Hematopoietic multipotent progenitor cell treated with erythropoietin and hydrocortisone succinate and interleukin-3 and kit ligand, for 6 days (in vitro differentiated cells): ENCODE data around the gene DNAJC5.
"Not testable (repeated sequence)": the region's sequence is repeated elsewhere in the genome, so short reads cannot be mapped to it uniquely, and the experiment has no call there.

Source experiments
- DNase-seq: peaks from one replicate; pipeline ENCODE4 v3.0.0-alpha.2; 2015

DNAJC5 gene

DNA sequence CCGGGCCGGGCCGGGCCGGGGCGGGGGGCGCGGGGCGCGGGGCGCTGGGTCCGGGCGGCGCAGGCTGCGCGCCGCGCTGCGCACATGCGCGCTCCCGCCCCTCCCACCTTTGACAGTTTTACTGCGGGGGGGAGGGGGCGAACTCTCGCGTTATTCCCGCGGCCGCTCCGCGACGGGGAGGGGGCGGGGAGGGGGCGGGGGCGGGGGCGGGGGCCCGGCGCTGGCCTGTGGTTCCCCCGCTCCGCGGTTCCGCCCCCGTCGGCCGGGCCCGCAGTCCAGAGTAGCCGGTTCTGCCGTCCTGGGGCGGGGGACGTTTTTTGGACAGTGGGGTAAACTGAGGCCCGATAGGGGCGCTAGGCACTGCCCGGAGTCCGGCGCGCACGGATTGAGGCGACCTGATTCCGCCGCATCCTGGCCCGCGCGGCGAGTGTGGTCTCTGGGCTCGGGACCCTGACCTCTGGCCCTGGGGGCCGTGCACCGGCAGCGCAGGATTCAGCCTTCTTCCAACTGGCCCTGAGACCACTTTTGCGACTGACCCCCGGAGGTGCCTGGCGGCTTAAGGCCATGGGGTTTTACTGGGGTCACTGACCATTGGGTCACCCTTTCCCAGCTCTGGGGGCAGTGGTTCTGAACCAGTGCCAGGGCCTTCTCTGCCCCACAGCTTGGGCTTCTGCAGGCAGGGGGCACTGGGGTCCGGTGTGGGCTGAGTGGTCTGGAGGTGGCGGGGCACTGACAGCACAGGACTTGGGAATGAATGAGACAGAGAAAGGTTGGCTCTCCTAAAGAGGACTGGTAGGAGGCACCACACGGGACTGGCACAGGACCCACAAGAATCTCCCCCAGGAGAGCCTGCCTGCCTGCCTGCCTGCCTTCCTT is 75.2 kb downstream of the DNAJC5 start, which contains the start of gene ZNF512B:
Gene ZNF512B, minus strand, starts transcription at position 93 of the 876 bp plus-strand sequence. CDS start 1,980 bp downstream, outside the sequence.
- DNase-seq: peak; percentile 81

DNA sequence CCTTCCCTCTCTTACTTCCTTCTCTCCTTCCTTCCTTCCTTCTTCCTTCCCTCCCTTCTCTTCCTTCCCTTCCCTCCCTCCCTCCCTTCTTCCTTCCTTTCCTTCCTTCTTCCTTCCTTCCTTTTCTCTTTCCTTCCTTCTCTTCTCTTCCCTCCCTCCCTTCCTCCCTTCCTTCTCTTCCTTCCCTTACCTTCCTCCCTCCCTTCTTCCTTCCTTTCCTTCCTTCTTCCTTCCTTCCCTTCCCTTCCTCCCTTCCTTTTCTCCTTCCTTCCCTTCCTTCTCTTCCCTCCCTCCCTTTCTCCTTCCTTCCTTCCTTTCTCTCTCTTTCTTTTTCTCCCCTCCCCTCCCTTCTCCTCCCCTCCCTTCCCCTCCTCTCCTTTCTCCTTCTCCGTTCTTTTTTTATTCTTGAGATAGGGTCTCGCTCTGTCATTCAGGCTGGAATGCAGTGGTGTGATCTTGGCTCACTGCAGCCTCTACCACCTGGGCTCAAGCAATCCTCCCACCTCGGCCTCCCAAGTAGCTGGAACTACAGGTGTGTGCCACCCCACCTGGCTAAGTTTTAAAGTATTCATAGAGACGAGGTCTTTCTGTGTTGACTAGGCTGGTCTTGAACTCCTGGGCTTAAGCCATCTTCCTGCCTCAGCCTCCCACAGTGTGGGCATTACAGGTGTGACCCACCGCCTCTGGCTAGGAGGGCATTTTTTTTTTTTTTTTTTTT is 75.9 kb downstream of the DNAJC5 start:
- no peak for DNase-seq

DNA sequence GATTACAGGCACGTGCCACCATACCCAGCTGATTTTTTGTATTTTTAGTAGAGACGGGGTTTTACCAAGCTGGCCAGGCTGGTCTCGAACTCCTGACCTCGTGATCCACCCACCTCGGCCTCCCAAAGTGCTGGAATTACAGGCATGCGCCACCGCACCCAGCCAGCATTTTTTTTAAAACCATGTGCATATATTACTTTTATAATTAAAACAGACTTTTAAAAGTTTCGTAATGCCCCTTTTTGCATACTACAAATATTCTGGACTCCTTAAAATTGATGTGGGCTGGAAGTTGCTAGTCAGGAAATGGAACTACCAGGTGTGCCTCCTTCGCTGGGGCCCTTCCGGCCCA is 77.0 kb downstream of the DNAJC5 start:
- DNase-seq: not testable (repeated sequence)

DNA sequence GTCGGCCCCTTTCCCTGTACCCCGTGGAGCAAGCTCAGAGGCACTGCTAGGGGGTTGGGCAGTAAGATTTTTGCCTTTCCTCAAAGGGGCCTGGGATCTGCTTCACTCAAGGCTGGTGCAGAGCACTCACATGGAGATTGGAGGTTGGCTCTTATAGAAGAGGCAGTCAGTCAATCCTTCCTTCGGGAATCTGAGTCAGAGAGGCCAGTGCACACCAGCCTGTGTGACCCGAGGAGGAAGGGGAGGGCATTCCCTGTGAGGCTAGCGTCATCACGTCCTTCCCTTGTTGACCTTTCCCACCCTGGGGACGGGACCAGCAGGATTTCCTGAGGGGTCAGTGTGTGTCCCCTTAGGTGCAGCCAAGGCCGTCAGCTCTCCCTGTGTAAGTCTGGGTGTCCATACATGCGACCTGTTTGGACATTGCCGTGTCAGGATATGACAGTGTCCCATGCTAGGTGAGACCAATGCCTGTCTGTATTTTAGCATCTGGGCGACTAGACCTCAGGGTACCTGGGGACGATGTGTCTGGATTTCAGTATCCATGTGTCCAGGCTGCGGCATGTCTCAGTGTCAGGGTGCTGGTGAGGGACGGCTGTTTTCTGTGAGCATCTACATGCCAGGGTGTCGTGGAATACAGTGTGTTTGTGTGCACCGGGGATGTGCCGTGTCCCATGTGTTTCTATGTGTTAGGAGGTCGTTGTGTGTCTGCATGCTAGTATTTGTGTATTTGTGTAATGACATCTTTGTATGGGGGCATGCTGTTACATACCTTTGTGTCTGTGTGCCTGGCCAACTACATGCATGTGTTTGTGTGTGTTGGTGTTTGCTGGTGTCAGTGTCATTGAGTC is 77.6 kb downstream of the DNAJC5 start:
- DNase-seq: no peak

DNA sequence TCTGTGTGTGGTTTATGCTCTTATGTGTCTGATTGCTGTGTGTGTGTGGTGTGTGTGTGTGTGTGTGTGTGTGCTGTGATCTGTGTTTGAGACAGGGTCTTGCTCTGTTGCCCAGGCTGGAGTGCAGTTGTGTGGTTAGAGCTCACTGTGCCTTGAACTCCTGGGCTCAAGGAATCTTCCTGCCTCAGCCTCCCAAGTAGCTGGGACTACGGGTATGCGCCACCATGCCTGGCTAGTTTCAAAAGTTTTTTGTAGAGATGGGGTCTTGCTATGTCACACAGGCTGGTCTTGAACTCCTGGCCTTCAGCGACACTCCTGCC is 78.2 kb downstream of the DNAJC5 start:
- no peak for DNase-seq

DNA sequence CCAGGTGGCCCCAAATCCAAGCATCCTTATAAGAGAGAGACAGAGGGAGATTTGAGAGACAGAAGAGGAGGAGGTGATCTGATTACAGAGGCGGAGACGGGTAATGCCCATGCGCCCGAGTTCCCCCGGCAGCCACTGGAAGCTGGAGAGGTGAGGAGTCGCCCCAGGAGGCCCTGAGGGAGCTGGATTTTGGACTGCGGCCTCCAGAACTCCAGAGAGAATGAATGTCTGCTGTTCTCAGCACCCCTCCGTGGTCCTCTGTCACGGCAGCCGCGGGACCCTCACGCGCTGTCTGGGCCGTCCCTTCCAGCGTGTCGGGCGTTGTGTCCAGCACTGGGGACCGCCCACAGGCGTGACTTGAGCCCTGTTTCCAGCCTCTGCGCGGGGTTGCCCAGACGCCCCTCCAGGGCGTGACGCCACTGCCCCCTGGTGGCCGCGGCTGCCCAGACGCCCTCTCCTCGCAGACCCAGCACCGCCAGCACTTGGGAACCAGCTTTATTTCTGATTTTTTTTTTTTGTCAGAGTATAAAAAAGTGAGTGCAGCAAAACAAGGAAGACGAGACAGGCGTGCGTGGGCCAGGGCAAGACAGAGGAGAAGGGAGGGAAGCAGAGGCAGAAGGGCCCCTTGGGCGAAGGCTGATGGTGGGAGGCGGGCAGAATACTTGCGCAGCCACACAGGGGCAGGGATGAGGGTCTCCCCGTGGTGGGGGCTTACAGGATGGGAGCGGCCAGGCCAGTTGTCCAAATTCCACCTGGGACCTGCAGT is 78.9 kb downstream of the DNAJC5 start:
- peak; percentile 89 for DNase-seq

DNA sequence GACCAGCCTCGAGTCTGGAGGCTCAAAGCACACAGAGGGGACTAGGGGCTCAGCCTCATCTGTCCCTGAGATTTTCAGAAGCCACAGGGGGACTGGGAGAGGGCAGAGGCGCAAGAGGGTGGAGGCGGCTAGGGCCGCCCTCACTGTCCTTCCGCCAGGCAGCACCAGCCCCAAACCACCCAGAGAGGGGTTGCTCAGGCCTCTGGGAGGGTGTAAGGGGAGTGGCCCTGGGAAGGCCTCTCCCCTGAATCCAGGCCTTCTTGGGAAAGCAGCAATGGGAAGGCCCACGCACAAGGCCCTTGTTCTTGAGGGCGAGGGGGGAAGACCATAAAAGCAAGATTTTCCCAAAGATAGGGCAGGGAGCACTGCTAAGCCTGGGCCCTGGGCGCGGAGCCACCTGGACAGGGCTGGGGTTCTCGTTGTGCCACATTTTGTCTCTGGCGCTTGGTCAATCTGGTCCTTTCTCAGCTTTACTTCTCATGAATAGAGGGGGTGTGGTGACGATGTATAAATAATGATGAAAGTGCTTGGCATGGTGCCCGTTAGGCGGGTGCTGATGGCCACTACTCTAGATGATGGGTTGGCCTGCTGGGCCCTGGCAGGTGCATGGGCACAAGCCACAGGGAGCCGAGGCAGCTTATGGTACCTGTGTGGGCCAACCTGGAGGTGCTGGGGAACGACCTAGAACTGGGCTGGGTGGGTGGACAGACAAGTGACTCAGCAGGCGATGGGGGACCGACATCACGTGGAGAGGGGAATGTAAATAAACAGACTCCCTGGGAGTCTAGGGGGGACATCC is 79.7 kb downstream of the DNAJC5 start:
- DNase-seq: no peak

DNA sequence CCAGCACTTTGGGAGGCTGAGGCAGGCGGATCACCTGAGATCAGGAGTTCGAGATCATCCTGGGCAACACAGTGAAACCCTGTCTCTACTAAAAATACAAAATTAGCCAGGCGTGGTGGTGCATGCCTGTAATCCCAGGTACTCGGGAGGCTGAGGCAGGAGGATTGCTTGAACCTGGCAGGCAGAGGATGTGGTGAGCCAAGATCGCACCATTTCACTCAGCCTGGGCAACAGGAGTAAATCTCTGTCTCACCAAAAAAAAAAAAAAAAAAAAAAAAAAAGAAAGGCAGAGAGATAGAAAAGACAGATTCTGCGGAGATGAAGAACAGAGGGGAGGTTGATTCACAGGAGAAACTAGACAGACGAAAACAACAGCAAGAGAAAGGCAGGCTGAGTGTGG is 81.6 kb downstream of the DNAJC5 start:
- not testable (repeated sequence) for DNase-seq

DNA sequence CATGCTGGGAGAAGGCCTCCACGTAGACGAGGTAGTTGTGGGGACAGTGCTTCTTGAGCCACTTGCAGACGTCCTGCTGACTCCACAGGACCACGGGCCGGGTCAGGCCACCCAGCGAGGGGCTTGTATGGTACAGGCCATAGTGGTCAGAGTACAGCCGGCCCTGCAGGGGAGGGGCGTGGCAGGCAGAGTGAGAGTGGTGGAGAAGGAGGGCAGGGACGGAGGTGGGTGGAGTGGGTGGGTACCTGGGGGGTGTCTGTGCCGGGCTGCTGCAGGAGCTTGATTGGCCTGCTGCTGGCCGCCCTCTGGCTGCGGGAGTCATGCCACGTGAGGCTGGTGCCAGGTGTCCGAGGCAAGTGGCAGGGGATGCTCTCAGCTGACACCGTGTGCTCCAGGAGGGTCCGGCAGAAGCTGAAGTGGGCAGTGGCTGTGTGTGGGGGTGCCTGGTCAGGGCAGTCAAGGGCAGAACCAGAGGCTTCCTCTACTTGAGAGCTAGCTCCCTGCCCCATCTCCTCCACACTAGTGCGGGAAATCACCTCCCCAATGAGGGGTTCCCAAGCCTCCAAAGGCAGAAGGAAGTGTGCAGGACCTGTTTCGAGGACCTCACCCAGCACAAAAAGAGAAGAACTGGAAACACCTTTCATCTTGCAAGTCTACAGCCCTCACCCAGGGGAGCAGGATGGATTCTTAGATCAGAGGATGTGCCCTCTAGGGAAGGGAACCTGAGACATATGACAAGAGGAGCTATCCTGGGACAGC is 82.2 kb downstream of the DNAJC5 start:
- DNase-seq: no peak

DNA sequence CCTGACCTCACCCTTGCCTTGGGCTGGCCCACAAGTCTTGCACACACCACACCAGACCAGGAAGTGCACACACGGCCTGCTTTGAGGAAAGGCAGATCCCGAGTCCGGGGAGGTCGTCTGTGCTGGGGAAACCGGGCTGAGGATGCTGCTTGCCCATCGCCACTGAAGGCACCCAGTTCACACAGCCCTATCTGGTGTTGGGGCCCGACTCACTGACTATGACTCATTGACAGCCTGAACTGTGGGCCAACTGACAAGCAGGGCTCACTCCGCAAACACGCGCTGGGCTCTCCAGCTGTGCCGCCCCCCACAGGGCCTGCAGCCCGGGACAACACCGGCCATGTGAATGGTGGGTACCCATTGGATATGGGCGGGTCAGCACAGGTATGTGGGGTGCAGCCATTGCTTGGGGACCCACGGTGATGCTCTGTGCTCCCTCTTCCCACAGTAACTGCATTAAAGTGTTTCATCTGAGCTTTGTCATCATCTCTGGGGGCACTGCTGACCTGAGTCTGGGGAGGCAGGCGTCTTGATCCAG is 82.9 kb downstream of the DNAJC5 start:
- DNase-seq: peak; percentile 86

DNA sequence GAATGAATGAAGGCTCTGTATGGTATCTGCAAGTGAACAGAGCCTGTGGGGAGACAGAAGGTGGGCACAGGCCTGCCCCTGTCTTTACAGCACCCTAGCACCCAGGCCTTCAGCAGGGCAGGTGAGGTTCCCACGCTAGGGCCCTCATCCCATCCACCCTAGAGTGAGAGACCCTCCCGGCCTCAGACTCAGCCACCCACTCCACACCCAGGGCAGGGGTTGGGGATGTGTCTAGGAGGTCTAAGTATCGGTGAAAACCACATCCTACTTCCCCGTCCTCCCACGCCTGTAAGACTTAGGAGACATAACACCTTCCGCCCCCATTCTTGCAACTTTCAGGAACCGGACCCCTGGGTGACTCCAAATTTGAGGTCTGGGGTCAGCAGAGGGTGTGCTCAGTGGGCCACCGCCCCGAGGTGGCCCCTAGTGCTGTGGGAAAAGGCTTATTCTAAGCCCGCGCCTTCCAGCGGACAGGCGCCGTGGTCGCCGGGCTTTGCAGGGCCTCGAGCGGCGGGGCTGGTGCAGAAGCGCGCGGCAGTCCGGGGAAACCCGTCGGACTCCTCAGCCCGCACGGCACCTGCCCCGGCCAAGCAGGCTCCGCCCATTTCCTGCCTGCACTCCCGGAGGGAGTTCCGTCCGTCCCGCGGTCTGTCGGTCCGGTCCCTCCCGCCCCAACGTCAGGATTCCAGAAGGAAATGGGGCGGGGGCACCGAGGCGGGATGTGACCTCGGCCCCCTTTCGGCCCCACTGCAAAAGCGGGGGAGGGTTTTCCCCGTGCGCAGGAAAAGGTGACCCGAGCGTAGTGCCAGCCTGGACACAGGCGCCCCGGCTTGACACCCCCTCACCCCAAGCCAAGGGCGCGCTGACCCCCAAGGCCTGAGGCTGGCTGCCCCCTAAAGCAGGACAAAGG is 83.6 kb downstream of the DNAJC5 start:
- DNase-seq: peak; percentile 69

DNA sequence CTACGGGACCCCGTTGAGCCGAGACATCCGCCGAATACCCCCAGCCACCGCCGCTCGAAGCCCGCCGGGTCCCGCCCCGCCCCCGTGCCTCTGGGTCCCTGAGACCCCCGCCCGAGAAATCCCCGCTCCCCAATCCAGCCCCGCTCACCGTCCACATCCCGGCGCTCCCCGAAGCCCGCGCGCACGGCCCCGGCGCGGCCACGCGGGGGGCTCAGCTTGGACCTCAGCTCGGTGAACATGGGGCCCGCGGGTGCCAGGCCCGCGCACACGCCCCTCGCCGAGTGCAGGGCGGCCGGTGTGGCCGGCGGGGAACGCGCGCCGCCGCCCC is 84.3 kb downstream of the DNAJC5 start:
- DNase-seq: no peak

DNA sequence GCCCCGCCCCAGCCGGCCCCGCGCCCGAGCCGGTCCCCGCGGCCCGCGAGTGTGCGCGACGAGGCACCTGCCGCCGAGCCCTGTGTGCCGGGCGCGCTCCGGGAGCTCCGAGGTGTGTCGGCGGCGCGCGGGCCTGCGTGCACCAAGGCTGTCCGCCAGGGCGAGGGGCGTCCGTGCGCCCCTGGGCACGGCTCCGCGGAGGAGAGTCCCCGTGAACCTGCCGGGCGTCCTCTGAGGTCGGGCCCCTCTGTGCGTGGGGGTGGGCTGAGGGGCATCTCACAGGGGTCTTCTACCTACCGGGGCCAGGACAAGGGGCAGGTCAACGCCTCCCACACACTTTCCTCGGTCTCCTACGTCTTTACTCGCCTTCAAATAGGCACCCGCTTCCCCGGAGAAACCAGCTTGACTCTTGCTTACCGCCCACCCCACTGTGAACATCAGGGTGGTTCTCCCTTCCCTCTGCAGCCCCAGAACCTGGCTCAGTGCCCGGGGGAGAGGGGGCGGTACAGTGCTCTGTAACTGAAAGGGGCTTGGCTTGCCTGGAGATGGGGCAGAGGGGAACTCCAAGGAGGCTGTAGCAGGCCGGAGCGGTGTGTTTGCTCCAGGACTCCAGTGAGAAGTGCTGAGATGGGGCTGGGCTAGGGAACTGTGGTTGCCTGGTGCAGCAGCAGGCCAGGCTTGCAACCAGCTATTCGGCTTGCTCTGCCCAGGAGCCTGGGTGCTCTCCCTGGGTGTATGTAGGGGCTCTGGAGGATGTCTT is 84.8 kb downstream of the DNAJC5 start, which contains the start of gene SAMD10:
Gene SAMD10, minus strand, starts transcription at position 86 of the 760 bp plus-strand sequence. CDS start 175 bp downstream, outside the sequence.
- peak; percentile 91 for DNase-seq

DNA sequence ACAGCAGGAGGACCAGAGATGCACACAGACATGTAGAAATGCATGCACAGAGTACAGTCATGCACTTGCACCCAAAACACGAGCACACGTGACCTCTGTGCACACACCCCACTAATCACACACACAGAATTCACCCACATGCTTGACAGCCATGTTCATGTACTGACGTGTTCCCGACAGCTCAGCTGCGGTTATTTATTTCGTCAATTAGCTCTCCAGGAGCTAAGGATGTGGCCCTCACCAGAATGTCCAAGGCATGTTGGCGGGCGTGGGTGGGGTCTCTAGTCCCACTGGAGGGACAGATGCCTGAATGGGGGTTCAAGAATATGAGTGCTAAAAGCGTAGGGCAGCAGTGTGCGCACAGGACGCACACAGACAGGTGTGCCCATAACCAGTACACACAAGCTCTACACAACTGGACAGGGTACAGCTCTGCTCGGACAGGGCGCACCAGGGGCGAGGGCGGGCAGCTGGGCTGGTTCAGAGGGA is 85.4 kb downstream of the DNAJC5 start:
- peak; percentile 24 for DNase-seq

DNA sequence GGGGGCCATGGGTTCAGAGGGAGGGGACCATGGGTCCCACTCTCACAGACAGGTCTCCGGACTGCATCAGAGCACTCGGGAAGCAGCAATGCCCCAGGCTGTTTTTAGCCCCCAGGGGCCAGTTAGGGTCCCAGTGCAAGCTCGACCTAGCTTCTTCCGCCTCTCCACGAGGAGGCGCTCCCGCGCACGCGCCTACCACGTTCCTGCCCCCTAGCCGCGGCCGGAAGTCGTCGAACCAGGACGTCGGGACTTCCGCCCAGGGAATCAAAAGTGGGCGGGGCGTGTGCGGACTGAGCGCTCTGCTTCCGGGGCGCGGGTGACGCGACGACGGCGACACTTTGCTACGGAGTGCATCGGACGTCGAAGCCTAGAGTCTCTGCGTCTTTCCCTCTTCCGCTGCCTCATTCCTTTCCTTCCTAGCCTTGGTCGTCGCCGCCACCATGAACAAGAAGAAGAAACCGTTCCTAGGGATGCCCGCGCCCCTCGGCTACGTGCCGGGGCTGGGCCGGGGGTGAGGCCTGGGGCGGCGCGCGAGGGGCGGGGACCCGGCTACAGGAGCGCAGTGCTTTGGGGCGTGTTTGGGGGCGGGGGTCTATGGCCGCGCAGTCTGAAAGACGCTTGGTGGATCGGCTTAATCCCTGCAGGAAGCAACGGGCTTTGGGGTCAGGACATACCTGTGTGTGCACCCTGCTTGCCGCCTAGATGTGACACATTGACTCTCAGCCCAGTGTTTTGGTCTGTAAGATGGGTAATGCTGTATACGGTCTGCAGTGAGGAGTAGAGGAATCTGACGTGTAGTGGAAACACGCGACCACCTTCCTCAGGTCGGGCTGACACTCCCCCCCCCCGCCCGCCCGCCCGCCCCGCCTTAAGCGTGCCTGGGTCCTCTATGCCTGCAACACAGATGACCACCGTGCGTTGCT is 86.1 kb downstream of the DNAJC5 start, which contains the start of gene PRPF6:
Gene PRPF6, plus strand, starts transcription at position 327 of the 923 bp plus-strand sequence. Its CDS starts 114 bp downstream, at position 441.
- DNase-seq: peak; percentile 99

DNA sequence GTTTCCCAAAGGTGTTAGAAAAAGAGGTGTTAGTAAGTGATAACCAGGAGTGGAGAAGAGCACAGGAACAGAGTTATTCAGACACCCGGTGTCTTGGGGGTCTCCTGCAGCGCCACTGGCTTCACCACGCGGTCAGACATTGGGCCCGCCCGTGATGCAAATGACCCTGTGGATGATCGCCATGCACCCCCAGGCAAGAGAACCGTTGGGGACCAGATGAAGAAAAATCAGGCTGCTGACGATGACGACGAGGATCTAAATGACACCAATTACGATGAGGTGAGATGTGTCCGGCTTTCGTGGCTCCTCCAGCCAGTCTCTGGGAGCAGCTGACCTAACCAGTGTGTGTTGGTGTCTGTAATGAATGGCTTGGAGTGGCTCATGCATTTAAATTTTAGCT is 88.0 kb downstream of the DNAJC5 start:
- no peak for DNase-seq
